NCI-H187 (cell line): ENCODE results near the gene ARHGEF12.

Source experiments
- DNase-seq, 2 experiments: peaks; one replicate each; lab custom pipeline; 2025; lab: John Stamatoyannopoulos, UW

ARHGEF12 gene

GRCh38 chr11:120430146-120430545 lies 93.9 kb downstream of the ARHGEF12 start:
- no peak for DNase-seq

DNA sequence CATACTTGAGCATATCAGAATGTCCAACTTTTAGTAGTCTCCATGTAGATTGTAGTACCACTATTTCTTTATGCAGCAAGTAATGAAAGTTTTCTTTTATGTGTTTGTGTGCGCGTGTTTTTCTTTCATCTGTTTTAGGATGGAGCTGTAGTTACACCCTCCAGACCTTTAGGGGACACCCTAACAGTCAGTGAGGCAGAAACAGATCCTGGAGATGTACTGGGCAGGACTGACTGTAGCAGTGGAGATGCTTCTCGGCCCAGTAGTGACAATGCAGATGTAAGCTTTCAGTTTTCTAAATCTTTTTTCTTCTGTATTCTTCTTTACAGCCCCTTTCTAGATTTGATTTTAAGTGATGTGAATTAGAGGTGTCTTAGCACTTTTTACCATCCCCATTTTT lies 95.4 kb downstream of the ARHGEF12 start:
- DNase-seq: no peak

- no peak for DNase-seq
Measured at GRCh38 chr11:120432056-120433018, 96.1 kb downstream of the ARHGEF12 start.

- no peak for DNase-seq
Measured at GRCh38 chr11:120441592-120441991, 105.4 kb downstream of the ARHGEF12 start.

DNA sequence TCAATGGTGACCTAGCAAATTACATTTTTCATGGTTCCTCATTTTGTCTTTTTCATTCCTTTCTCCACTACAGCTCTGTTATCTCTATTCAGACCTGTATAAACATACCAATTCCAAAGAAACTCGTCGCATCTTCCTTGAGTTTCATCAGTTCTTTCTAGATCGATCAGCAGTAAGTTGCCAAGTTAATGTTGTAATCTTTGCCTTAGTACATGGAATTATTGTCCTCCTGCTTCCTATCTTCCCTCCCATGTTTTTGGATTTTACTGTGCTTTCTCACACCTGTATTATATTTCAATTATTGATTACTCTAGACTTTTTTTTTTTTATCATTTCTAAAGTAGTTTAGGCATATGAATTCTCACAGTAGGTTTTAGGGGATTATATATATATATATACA lies 105.8 kb downstream of the ARHGEF12 start:
- no peak for DNase-seq

DNA sequence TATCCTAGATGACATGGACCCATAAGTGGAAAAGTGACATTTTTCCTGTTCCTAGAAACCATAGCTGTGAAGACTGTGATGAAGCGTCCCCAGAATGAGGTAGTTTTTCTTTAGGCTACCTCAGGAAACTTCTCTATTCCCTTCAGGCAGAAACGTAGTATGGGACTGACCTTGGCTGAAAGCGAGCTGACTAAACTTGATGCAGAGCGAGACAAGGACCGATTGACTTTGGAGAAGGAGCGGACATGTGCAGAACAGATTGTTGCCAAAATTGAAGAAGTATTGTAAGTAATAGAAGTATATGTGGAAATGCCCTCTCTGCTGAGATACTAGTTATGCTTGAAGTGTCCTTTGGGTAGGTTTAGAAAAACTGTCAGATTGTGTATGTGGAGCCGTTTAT lies 110.6 kb downstream of the ARHGEF12 start:
- no peak for DNase-seq

DNA sequence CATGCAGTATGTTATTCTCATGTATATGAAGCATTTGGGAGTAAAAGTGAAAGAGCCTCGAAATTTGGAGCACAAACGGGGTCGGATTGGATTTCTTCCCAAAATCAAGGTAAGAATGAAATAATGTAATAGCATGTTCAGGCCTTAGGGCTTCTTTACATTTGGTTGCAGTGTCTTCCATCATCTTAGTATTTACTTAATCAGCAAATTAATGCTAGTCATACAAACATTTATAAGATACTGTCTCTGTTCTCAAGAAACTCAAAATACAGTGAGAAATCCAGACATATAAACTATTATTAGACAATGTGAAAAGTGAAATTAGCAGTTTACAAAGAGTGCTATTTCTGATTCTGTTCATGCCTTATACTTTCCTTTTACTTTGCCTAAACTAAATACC lies 112.0 kb downstream of the ARHGEF12 start:
- no peak for DNase-seq

DNA sequence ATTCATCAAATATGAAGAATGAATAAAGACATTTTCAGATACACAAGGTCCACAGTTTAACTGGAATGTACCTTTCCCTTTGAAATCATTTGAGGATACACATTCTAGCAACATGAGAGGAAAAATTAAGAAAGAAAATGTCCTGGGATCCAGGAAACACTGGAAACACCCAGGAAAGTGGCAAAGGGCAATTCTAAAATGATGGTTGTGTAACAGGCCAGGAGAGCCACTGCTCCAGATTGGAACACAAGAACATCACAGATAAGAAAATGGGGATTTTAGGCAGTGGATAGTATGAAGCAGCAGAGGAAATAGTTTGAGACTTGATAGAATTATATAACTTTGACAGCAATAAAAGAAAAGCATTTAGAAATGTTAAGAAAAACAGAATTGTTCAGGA lies 119.3 kb downstream of the ARHGEF12 start:
- DNase-seq: no peak

- DNase-seq: no peak
Measured at GRCh38 chr11:120457996-120458395, 121.8 kb downstream of the ARHGEF12 start.

DNA sequence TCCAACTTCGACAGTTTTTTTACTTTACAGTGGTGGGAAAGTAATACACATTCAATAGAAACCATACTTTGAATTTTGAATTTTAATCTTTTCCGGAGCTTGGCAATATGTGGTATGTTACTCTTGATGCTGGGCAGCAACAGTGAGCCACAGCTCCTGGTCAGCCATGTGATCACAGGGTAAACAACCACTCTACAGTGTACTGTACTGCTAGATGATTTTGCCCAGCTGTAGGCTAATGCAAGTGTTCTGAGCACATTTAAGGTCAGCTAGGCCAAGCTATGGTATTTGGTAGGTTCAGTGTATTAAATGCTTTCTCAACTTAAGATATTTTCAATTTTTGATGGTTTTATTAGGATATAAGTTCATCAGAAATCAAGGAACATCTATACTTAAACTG lies 126.6 kb downstream of the ARHGEF12 start:
- DNase-seq: no peak

DNA sequence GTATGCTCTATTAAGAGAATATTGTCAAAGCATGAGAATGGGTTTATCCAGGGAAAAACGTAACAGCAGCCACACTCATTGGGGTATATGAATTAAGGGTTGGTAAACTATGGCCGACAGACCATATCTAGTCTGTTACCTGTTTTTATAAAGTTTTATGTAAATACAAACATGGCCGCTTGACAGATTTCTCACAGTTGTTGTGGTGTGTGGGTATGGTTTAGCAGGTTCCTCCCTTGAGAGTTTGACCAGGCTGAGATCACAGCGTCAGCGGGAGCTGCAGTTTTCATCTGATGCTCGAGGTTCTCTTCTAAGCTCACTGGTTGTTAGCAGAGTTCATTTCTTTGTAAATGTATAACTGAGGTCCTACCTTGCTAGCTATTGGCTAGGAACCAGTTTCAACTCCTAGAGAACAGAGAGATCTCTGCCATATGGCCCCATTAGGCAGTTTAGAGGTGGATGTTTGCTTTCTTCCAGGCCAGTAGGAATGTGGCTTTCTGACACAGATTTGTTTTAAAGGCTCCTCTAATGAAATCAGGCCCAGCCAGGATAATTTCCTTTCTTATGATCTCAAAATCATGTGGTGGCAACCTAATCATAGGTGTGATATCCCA lies 129.8 kb downstream of the ARHGEF12 start:
- no peak for DNase-seq

- DNase-seq: no peak
Measured at GRCh38 chr11:120467627-120468026, 131.4 kb downstream of the ARHGEF12 start.

- no peak for DNase-seq
Measured at GRCh38 chr11:120471131-120471530, 134.9 kb downstream of the ARHGEF12 start.

GRCh38 chr11:120471994-120472393 lies 135.8 kb downstream of the ARHGEF12 start:
- DNase-seq: no peak

DNA sequence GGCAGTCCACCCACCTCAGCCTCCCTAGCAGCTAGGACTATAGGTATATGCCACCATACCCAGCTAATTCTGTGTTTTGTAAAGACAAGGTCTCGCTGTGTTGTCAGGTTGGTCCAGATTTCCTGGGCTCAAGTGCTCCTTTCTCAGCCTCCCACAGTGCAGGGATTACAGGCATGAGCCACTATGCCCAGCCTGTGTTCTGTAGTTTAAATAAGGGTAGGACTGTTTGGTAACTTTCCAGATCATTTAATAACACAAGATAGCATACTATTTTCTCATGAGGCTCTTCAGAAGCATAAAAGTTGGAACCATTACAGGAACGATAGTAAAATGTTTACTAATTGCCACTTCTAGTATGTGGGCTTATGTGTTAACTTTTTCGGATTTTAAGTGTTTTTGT lies 137.3 kb downstream of the ARHGEF12 start:
- no peak for DNase-seq

GRCh38 chr11:120482149-120482548 lies 145.9 kb downstream of the ARHGEF12 start:
- no peak for DNase-seq

- DNase-seq: no peak
Measured at GRCh38 chr11:120484722-120485121, 148.5 kb downstream of the ARHGEF12 start.

- DNase-seq: no peak
Measured at GRCh38 chr11:120486138-120486537, 149.9 kb downstream of the ARHGEF12 start.

GRCh38 chr11:120489799-120490198 lies 153.6 kb downstream of the ARHGEF12 start:
- DNase-seq: no peak

GRCh38 chr11:120492486-120492885 lies 156.3 kb downstream of the ARHGEF12 start:
- DNase-seq: no peak

DNA sequence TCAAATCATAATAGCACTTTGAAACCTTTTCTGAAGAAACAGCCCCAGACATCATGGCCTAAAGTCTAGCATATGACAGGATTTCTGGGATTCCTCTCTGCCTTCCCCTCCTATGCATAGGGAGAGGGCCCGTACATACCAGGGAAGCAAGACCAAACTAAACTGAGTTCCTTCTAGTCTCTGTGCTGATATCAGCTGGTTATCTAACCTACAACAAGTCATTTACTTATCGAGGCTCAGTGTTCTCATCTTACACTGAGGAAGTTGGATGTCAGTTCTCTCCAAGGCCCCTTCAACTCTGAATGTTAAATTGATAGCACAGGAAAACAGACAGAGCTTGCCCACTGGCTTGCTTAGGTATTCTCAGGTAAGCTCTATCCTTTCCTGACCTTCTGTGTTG lies 158.4 kb downstream of the ARHGEF12 start:
- DNase-seq: no peak

DNA sequence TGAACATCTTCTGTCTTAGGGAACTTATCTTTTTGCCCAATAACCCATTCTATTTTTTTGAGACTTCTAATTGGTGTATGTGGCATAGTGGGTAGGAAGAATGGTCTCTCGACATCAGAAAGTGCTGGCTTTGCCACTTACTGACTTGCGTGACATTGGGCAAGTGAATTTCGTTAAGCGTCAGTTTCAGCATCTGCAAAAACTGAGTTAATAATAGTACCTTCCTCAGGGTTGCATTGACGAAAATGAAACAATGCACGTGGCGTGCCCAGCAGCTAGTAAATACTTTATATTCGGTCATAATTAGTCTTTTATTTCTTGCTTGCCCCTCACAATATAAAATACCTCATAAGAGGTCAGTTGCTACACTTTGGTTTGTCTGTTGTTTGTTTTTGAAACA lies 162.9 kb downstream of the ARHGEF12 start:
- DNase-seq: no peak

GRCh38 chr11:120499859-120500258 lies 163.6 kb downstream of the ARHGEF12 start:
- DNase-seq: no peak
